OCI-LY3 (cell line): ENCODE measurements around the gene LTA.

ENCODE experiments used
- H2AFZ ChIP-seq: fragments of 200-600, 300-600 bp; shearing (Covaris generic); 2 replicates; pipeline ENCODE4 v1.6.0; 2014; ENCODE audit warnings: antibody characterized with exemption, low read depth, low read length
- H3K27ac ChIP-seq: fragments of 200-600, 300-600 bp; sonication (generic); 2 replicates; pipeline ENCODE4 v1.5.1; 2014; ENCODE audit warnings: mild to moderate bottlenecking, low read length, moderate library complexity, mixed read lengths
- H3K27me3 ChIP-seq: fragments of 200-600, 300-600 bp; sonication (generic); 2 replicates; pipeline ENCODE4 v1.6.1; 2014; ENCODE audit warnings: low read depth, low read length, mixed read lengths
- H3K36me3 ChIP-seq: fragments of 200-600, 300-600 bp; sonication (generic); replicated peaks from 2 replicates; pipeline ENCODE3; 2014; ENCODE audit warnings: low read depth, low read length, mixed read lengths
- H3K4me1 ChIP-seq: fragments of 300-600, 200-600 bp; sonication (generic); 2 replicates; pipeline ENCODE4 v1.6.1; 2014; ENCODE audit warnings: low read length, mixed read lengths
- H3K4me2 ChIP-seq: fragments of 200-600, 300-600 bp; sonication (generic); 2 replicates; pipeline ENCODE4 v1.6.1; 2014; ENCODE audit warnings: low read length, mixed read lengths
- H3K4me3 ChIP-seq: fragments of 300-600, 200-600 bp; sonication (generic); 2 replicates; pipeline ENCODE4 v1.5.1; 2014; ENCODE audit warnings: antibody characterized with exemption, mild to moderate bottlenecking, low read length, moderate library complexity
- H3K79me2 ChIP-seq: fragments of 300-600, 200-600 bp; shearing (Covaris generic); 2 replicates; pipeline ENCODE4 v1.6.1; 2014; ENCODE audit warnings: mild to moderate bottlenecking, low read length, mixed read lengths
- H3K9ac ChIP-seq: fragments of 300-600, 200-600 bp; shearing (Covaris generic); 2 replicates; pipeline ENCODE4 v1.6.0; 2014; ENCODE audit warnings: mild to moderate bottlenecking, low read length, moderate library complexity
- H3K9me3 ChIP-seq: fragments of 200-600, 300-600 bp; shearing (Covaris generic); 2 replicates; pipeline ENCODE4 v1.6.1; 2014; ENCODE audit warnings: low read length, mixed read lengths; ENCODE audit not compliant: insufficient read depth
- H4K20me1 ChIP-seq: fragments of 200-600, 300-600 bp; sonication (generic); 2 replicates; pipeline ENCODE4 v1.6.1; 2016; ENCODE audit warnings: low read length, mixed read lengths; ENCODE audit not compliant: insufficient read depth
- EZH2phosphoT487 ChIP-seq: fragments of 200-600 bp; shearing (Covaris generic); IDR thresholded peaks from 2 replicates; pipeline ENCODE4 v1.6.1; 2018; ENCODE audit warnings: antibody characterized with exemption, mixed run types, low read depth
- TF ChIP-seq, protein P1 (sequence below): fragments of 200-600, 300-600 bp; sonication (generic); IDR thresholded peaks from 2 replicates; pipeline ENCODE4 v1.5.1; 2014; ENCODE audit warnings: antibody characterized with exemption, low read length, low read depth

Gene LTA

DNA sequence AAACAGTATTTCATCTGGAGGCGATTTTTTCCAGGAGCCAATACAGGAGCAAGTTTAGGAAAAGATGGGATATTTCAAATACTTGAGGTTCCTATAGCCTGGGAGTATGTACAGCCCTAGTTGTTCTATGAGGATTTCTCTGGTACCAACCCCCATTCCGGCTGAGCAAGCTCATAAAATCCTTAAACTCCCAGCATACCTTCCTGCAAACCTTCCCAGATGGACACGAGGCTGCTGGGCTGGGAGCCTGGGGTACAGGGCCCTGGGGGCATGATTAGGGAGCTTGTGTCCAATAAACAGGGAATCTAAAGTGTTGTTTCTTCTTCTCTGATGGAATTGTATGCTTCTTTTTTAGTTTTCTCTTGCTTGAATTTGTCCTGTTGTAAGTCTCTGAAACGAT is 49.9 kb downstream of the LTA start:
- TF ChIP-seq, protein P1, sequence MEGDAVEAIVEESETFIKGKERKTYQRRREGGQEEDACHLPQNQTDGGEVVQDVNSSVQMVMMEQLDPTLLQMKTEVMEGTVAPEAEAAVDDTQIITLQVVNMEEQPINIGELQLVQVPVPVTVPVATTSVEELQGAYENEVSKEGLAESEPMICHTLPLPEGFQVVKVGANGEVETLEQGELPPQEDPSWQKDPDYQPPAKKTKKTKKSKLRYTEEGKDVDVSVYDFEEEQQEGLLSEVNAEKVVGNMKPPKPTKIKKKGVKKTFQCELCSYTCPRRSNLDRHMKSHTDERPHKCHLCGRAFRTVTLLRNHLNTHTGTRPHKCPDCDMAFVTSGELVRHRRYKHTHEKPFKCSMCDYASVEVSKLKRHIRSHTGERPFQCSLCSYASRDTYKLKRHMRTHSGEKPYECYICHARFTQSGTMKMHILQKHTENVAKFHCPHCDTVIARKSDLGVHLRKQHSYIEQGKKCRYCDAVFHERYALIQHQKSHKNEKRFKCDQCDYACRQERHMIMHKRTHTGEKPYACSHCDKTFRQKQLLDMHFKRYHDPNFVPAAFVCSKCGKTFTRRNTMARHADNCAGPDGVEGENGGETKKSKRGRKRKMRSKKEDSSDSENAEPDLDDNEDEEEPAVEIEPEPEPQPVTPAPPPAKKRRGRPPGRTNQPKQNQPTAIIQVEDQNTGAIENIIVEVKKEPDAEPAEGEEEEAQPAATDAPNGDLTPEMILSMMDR = no peak
- no peak for TF ChIP-seq EZH2phosphoT487
- Histone ChIP-seq H3K27me3 (no peaks in the 10 kb centered on the region), H3K9me3 (no peaks in the 10 kb centered on the region), H3K4me3 (peak overlapping the region; percentile 98), H3K79me2 (peaks cover 46% of the 10 kb centered on the region), H3K4me1 (peaks cover 14% of the 10 kb centered on the region), H3K4me2 (peak overlapping the region; percentile 95), H3K9ac (peak overlapping the region; percentile 99), H3K27ac (peak overlapping the region; percentile 85; the same call in 1 of the 2 replicates), H4K20me1 (peaks cover 18% of the 10 kb centered on the region), H3K36me3 (peaks cover 48% of the 10 kb centered on the region), H2AFZ (no peak overlapping the region)

DNA sequence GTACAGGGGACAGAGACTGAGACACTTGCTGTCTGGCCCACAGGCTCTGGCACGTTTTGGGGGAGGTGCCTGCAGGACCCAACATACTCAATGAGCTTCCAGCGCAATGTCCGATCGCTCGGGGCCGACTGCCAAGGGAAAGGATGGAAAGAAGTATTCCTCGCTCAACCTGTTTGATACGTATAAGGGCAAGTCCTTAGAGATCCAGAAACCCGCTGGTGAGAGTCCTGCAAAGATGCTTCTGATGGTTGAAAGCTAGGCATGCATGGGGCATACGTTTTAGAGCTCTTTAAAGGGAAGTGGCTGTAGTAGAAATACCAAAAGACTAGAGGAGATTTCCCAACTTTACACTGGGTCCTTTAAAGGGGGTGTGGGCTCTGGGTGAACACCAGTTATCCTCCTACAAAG is 50.6 kb downstream of the LTA start:
- Histone ChIP-seq H4K20me1 (peaks cover 18% of the 10 kb centered on the region), H3K4me1 (peaks cover 14% of the 10 kb centered on the region), H3K79me2 (peaks cover 46% of the 10 kb centered on the region), H3K27me3 (no peaks in the 10 kb centered on the region), H3K4me2 (no peak overlapping the region), H2AFZ (no peak overlapping the region), H3K9me3 (no peaks in the 10 kb centered on the region), H3K27ac (no peak overlapping the region), H3K4me3 (no peak overlapping the region), H3K36me3 (peaks cover 54% of the 10 kb centered on the region), H3K9ac (no peak overlapping the region)
- no peak for TF ChIP-seq EZH2phosphoT487
